Midbrain (tissue), 1 donor: Measurements from ENCODE around the gene KLC1.
"Not testable (repeated sequence)": the region's sequence is repeated elsewhere in the genome, so short reads cannot be mapped to it uniquely, and the experiment has no call there.

Experiments used
- DNase-seq: peaks from one replicate; lab custom pipeline; 2025; lab: John Stamatoyannopoulos, UW

Gene KLC1

GRCh38 chr14:103691655-103692054 lies 62.6 kb downstream of the KLC1 start:
- DNase-seq, result not testable (repeated sequence)

GRCh38 chr14:103692159-103692558 lies 63.1 kb downstream of the KLC1 start:
- DNase-seq, result no peak

GRCh38 chr14:103692871-103693270 lies 63.9 kb downstream of the KLC1 start:
- DNase-seq, result no peak

GRCh38 chr14:103693515-103693914 lies 64.5 kb downstream of the KLC1 start:
- DNase-seq, result no peak

GRCh38 chr14:103694572-103695026 lies 65.6 kb downstream of the KLC1 start:
- peak; percentile 7 for DNase-seq

- DNase-seq, result no peak
These were observed 66.5 kb downstream of the KLC1 start for GRCh38 chr14:103695296-103696069.

- no peak for DNase-seq
These were observed 67.0 kb downstream of the KLC1 start for GRCh38 chr14:103696070-103696402.

- no peak for DNase-seq
These were observed 67.6 kb downstream of the KLC1 start for GRCh38 chr14:103696466-103697071.

GRCh38 chr14:103697206-103697602 lies 68.2 kb downstream of the KLC1 start:
- DNase-seq, result no peak

- no peak for DNase-seq
These were observed 68.8 kb downstream of the KLC1 start for GRCh38 chr14:103697603-103698379.

- DNase-seq, result no peak
These were observed 69.6 kb downstream of the KLC1 start for GRCh38 chr14:103698380-103699260.

- no peak for DNase-seq
These were observed 70.2 kb downstream of the KLC1 start for GRCh38 chr14:103699261-103699661.

- DNase-seq, result peak; percentile 58
These were observed 71.1 kb downstream of the KLC1 start for GRCh38 chr14:103699901-103700752.

GRCh38 chr14:103700753-103701490 lies 71.9 kb downstream of the KLC1 start:
- DNase-seq, result no peak

- DNase-seq, result no peak
These were observed 73.1 kb downstream of the KLC1 start for GRCh38 chr14:103702095-103702494.

- DNase-seq, result no peak
These were observed 73.8 kb downstream of the KLC1 start for GRCh38 chr14:103702497-103703432.

GRCh38 chr14:103703433-103704385 lies 74.7 kb downstream of the KLC1 start:
- no peak for DNase-seq

GRCh38 chr14:103704708-103705107 lies 75.7 kb downstream of the KLC1 start:
- DNase-seq, result no peak
